ENCODE results near the gene NTM.

DNA sequence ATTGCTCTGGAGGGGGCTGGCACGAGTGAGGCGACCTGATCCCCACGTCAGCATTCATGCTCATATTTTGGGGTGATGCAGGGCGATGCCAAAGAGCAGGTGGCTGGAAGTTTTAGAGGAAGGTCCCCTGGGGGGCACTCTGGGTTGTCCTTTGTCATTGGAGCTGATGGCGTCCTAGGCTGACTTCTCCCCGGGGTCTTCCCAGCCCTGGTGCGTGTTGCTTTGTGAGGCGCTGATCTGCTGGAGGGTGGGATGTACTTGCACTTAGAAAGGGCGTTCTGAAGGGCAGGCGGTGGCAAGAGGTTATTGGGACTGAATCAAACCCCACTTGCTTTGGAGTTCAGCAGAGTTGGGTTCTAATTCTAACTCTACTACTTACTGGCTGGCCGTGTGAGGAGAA is 313.3 kb downstream of the NTM start:
- TF ChIP-seq FOXA1 (IDR thresholded peaks at IDR 0.05) (no peak), NFRKB (IDR thresholded peaks at IDR 0.05) (no peak), HDGF (IDR thresholded peaks at IDR 0.05; ENCODE audit: borderline replicate concordance) (no peak), TARDBP (IDR thresholded peaks at IDR 0.05) (no peak), SP1 (IDR thresholded peaks at IDR 0.05) (no peak), ELF4 (IDR thresholded peaks at IDR 0.05) (no peak), FOXM1 (IDR thresholded peaks at IDR 0.05; ENCODE audit: borderline replicate concordance) (no peak), LEF1 (IDR thresholded peaks at IDR 0.05; ENCODE audit: borderline replicate concordance) (no peak), SUZ12 (IDR thresholded peaks at IDR 0.05) (no peak), ARNT (IDR thresholded peaks at IDR 0.05) (no peak)
- TF ChIP-seq, protein P1, sequence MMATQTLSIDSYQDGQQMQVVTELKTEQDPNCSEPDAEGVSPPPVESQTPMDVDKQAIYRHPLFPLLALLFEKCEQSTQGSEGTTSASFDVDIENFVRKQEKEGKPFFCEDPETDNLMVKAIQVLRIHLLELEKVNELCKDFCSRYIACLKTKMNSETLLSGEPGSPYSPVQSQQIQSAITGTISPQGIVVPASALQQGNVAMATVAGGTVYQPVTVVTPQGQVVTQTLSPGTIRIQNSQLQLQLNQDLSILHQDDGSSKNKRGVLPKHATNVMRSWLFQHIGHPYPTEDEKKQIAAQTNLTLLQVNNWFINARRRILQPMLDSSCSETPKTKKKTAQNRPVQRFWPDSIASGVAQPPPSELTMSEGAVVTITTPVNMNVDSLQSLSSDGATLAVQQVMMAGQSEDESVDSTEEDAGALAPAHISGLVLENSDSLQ (IDR thresholded peaks at IDR 0.05): no peak
